ENCODE measurements around the gene SNN. TPM values are rescaled to one million over a fixed set of nuclear protein-coding genes. Genes with fewer than 3 reads are reported as not detected.

The SNN gene
- total RNA-seq, 4 donors from 2014 or later, result 4.1 to 30.1 (median 23.0) TPM

GRCh38 chr16:11666103-11667055 lies 1.9 kb upstream of the SNN start:
- H3K9me3 ChIP-seq, result no peaks in the 10 kb centered on the region
- H3K27me3 ChIP-seq, result no peaks in the 10 kb centered on the region
- H3K4me3 ChIP-seq, result no peak overlapping the region
- no peak for DNase-seq
- H3K36me3 ChIP-seq, result no peaks in the 10 kb centered on the region
- TF ChIP-seq CTCF (IDR thresholded peaks at IDR 0.05) (no peak), POLR2A (IDR thresholded peaks at IDR 0.05) (no peak)
- no peaks in the 10 kb centered on the region for H3K4me1 ChIP-seq
- peak overlapping the region in 1 of 2 donors; percentile 79 for H3K27ac ChIP-seq
- intact Hi-C loops (cut with DNase I; ENCODE audit: low total_unique reads), result no loop called here

- Histone ChIP-seq H3K36me3 (no peaks in the 10 kb centered on the region), H3K27me3 (no peaks in the 10 kb centered on the region), H3K4me1 (no peaks in the 10 kb centered on the region), H3K27ac (peak overlapping the region; percentile 51 to 79), H3K9me3 (no peaks in the 10 kb centered on the region), H3K4me3 (no peak overlapping the region)
- TF ChIP-seq POLR2A (IDR thresholded peaks at IDR 0.05), result no peak
- TF ChIP-seq CTCF (IDR thresholded peaks at IDR 0.05), result no peak
- no peak for DNase-seq
- intact Hi-C loops (cut with DNase I; ENCODE audit: low total_unique reads), result no loop called here
Observed at GRCh38 chr16:11667221-11667823, 933 bp upstream of the SNN start.

GRCh38 chr16:11668623-11669379 lies 546 bp downstream of the SNN start:
- Histone ChIP-seq H3K36me3 (no peaks in the 10 kb centered on the region), H3K27me3 (no peaks in the 10 kb centered on the region), H3K27ac (peak overlapping the region; percentile 73 to 88), H3K9me3 (no peaks in the 10 kb centered on the region), H3K4me1 (peaks cover 0 to under 1% of the 10 kb centered on the region in 2 donors), H3K4me3 (peak overlapping the region; percentile 67 to 93)
- peak; percentile 44 to 48 for DNase-seq
- intact Hi-C loops (cut with DNase I; ENCODE audit: low total_unique reads), result no loop called here
- TF ChIP-seq POLR2A (IDR thresholded peaks at IDR 0.05) (no peak), CTCF (IDR thresholded peaks at IDR 0.05) (no peak)

- Histone ChIP-seq H3K27ac (peak overlapping the region; percentile 73 to 88), H3K4me3 (peak overlapping the region; percentile 67 to 93), H3K9me3 (no peaks in the 10 kb centered on the region), H3K36me3 (no peaks in the 10 kb centered on the region), H3K27me3 (no peaks in the 10 kb centered on the region), H3K4me1 (peaks cover 0 to 5% of the 10 kb centered on the region in 2 donors)
- TF ChIP-seq POLR2A (IDR thresholded peaks at IDR 0.05) (no peak), CTCF (IDR thresholded peaks at IDR 0.05) (no peak)
- intact Hi-C loops (cut with DNase I; ENCODE audit: low total_unique reads), result no loop called here
- DNase-seq, result peak in 1 of 2 donors; percentile 54
Observed at GRCh38 chr16:11669380-11670146, 1.3 kb downstream of the SNN start.

All from uterus (tissue), 4 donors.